Fibroblast of lung (primary cell): Measurements from ENCODE around the gene NCK2.

Experiments
- CTCF ChIP-seq, 2 donors: IDR thresholded peaks in 1 of 2; conservative IDR thresholded peaks in 1 of 2; 1 replicate in 1 of 2; 2 replicates in 1 of 2; pipeline ENCODE4 v1.5.1; 2011 to 2012; ENCODE audit warnings: low read length in 2 of 2, control low read depth in 1 of 2, inconsistent platforms in 1 of 2, low read depth in 1 of 2, mild to moderate bottlenecking in 1 of 2
- EZH2 ChIP-seq: IDR thresholded peaks from 2 replicates; pipeline ENCODE4 v1.5.1; 2012; ENCODE audit warnings: low read length, control low read depth, mild to moderate bottlenecking; ENCODE audit errors: missing control alignments

DNA sequence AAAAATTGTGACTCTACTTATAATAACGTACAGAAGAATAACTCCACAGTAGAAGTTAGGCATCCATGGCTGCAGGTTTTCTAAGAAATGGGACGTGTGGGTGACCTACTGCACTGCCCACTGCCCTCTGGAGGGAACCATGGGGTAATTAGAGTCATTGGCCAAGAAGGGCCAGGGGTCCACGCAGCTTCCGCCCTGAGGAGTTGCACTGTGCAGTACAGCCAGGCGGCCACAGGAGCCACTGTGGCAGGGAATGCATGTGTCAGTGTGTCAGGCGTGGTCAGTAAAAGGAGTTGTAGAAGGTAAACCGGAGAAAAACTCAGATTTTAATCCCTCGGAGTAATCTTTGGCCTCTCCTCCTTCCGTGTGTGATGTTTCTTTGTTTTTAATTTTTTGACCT, 24.8 kb downstream of the NCK2 start:
- TF ChIP-seq CTCF (conservative IDR thresholded peaks at IDR 0.05 in 1 of 2, IDR thresholded peaks at IDR 0.05 in 1 of 2; ENCODE audit: low read depth in 1 of 2, low read length in 2 of 2) (peak; percentile 7 to 10), EZH2 (no peak)
